DMS53 treated with DMSO at 0.1 percent for 48 hours (cell line): ENCODE data around the gene GRM4.

Source experiments
- DNase-seq: peaks from one replicate; lab custom pipeline; 2025; ENCODE audit not compliant: unreplicated experiment; lab: John Stamatoyannopoulos, UW

Gene GRM4

DNA sequence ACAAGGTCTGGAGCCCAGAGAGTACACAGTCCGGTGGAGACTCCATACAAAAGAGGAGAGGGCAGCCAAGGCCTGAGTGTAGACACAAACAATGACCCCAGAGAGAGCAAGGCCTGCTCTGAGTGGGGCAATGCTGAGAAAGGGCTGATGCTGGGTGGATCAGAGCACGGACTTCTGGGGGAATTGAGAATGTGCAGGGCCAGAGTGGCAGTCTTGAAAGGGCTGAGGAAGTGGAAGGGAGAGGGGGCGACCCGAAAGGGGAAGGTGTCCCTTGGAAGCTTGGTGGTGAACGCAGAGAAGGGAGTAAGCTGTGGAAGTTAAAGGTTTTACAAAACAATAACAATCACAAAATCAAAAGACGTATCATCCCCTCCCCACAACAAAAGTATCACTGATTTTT, 12.0 kb upstream of the GRM4 start:
- DNase-seq: no peak

DNA sequence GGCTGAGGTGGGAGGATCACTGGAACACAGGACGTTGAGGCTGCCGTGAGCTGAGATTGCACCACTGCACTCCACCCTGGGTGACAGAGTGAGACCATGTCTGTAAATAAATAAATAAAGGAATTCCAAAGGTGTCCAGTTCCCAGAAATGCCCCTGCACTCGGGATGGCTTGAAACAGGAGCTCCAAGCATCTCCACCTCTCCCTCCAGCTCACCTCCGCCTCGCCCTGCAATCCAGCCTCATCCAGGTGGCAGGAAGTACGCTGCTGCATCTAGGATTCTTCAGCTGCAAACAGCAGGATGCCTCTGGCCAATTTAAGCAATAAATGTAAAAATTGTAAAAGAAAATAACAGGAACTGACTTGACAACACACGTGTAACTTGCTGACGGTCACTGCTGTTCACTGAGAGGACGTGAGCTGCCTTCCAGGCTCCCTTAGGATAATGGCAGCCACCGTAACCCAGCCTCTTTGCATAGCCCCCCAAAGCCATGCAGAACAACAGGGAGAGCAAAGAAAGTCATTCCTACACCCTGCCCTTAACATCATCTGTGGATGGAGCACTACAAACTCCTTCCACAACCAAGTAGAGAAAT, 11.4 kb upstream of the GRM4 start:
- no peak for DNase-seq

DNA sequence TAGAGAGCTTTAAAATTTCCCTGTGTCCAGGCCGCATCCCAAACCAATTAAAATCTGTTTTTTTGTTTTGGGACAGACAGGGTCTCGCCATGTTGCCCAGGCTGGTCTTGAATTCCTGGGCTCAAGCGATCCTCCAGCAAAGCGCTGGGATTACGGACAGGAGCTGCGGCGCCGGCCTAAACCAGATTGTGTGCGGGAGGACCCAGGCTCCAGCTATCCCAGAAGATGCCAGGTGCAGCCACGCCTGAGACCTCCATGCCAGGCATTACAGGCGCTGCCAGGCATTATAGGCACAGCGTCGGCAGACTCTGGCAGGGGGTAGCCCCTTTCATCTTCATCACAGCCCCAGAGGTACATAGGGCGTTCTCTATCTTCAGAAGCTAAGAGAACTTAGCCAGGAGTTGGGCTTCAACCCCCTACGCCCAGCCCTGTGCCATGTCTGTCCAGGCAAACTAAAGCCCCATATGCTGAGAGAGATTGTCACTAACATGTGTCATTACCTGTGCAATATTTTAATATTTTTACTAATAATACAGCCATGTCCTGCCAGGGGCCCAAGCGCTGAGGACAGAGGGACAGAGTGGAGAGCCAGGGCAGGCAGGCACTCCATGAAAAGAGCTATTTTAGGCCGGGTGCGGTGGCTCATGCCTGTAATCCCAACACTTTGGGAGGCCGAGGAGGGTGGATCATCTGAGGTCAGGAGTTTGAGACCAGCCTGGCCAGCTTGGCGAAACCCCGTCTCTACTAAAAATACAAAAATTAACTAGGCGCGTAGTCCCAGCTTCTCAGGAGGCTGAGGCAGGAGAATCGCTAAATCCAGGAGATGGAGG, 9.8 kb upstream of the GRM4 start:
- DNase-seq: no peak

DNA sequence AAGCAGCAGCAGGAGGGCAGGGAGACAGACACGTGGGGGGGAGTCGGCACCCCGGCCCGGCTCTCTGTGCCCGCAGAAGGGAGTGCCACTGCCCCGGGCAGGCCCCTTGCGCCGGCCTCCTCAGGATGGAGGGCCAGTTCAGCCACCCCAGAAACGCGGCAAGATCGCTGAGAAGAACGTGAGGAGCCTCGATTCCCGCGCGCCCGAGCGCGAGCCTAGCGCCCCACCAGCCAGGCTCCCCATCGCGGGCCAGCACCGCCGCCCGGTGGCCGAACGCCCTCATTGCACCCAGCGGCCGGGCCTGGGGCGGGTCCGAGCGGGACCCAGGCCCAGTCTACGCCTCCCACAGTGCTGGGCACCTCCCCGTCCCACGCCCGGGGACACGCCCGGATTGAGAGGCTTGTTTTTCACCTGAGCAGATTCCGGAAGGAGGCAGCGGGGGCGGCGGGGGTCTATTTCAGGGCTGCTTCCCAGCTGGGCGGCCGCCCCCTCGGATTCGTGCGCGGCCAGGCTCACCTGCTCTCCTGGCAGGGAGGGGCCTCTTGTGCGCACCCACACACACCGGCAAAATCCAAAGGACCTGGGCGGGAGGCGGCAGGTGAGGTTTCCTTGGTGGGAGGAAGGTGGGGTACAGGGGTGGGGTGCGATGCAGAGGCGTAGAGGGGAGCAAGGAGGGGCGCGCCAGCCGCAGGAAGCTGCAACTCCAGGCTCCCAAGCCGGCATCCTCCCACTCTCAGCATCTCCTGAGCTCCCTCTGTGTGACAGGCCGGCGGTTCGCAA, 9.0 kb upstream of the GRM4 start:
- DNase-seq: no peak

DNA sequence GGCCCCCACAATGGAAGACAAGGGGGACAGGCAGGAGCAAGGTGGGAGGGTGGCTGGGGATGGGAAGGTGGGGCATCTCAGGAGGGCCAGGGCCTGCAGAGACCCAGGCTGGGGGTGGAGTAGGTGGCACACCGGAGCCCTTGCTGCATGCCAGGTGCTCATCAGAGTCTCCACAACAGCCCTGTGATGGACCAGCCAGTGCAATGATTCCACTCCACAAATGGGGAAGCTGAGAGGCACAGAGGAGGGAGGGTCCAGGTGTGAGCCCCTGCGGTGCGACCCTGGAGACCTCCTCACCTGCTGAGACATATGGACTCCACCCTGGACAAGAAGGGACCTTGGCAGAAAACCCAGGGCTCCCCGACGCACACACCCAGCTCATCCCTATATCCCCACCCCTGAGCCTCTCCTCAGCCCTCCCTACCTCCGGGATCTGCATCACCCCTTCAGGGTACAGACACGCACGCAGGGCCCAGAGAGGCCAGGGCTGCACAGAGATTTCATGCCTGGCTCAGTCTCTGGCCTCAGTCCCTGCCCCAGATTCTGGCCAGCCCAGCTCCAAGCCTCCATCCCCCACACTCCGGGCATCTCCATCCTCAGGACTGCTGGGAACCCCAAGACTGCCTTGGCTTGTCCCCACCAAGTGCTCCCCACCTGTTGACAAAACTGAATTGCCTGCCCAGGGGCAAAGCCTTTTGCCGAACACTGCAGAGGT, 7.1 kb upstream of the GRM4 start:
- DNase-seq: no peak

DNA sequence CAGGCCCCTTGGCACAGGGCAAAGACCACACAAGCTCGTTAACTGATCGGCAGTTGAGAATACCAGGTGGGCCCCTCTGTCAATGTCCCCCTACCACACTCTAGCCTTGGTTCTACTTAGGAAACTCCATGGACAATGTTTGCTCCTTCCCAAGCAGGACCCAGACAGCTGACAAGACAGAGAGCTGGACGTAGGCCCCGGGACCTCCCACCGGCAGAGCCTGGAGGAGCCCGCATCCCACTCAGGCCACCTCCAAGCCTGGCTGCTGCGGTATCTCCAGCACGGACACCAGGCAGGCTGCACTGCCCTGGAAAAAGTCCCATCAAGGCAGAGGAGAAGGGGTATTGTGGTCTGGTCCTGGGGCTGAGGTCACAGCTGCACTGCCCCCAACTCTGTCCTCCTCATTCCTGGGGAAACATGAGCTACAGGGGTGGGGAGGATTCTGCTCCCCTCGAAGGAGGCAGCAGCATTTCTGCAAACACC, 6.2 kb upstream of the GRM4 start:
- no peak for DNase-seq

DNA sequence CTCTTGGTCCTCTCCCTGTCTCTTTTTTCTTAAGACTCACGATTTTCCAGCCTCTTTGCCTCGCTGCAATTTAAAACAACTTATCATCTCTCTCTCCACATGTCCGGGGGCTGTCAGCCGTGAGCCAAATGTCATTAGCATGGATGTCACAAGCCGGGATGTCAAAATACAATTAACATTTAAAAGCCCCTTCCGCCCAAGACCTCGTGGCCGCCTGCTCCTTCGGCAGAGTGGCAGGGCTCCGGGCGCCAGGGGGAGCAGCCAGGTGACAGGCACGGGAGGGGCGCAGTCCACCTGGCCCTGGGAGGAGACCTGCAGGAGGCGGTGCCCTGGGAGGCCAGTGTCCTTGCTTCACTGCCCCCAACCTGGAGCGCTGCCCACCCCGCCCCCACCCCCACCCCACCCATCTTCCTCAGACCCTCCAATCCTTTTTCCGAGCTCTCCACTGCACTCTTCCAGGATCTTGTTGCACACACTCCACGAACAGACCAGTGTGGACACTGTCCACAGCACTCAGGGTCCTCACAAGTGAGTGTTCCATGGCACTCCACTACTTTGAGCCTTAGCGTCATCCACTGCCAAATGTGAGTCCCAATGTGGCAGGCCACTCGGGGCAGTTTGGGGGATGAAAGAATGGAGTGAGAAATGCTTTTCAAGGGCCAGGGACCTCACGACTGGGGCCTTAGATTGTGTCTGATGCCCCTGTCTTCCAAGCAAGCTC, 5.6 kb upstream of the GRM4 start:
- no peak for DNase-seq

DNA sequence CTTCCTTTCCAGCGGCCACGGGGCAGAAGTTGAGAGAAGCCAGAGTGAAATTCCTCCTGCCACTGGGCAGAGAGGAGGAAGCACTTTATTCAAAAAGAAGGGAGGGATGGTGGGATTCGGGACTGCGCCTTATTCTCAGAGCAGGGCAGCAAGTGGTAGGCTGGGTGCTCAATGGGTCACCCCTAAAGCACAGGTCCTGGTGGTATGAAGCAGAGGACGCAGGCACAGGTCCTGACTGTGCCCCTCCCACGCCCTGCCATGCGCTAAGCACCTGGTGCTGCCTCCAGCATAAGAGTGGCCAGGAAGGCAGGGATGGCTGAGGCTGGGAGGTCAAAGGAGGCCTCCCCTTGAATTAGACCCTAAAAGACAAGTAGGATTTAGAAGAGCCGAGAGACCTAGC, 4.9 kb upstream of the GRM4 start:
- no peak for DNase-seq

DNA sequence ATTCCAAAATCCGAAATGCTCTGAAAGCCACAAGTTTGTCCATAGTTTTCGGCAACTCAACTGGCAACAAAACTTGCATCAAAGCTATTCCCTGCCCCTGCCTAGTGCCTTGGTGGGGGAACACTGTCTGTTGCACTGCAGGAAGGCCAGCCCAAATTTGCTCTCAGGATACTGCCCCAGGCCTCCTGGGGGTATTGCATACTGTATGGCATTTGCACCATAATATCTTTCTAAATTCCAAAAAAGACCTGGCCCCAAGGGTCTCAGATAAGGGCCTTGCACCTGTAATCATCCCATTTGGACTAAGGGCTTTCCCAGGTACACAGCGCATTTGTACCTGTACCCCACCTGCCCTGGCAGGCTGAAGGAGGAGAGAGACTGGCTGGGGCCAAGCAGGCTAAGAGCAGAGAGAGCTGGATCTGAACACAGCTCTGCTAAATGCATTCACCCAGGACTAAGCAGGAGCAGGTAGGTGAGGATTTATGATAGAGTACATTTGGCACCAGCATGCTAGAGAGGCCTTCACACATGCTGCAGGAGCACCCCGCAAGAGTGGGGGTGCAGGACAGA, 4.0 kb upstream of the GRM4 start:
- DNase-seq: no peak

DNA sequence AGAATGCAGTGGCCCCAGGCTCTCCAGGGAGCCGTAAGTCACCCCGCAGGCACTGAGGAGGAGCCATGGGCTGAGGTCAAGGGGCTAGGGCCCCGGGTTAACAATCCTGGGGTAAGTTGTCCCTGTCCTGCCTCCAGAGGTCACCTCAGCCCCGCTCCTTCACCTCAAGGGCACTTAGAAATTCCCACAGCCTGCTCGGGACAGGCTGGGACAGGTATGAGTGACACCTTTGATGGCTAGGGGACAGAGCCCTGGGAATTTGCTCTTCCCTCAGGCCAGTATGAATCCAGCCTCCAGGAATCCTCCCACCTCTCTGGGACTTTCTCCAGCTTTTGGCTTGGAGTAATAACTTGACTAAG, 3.5 kb upstream of the GRM4 start:
- no peak for DNase-seq

DNA sequence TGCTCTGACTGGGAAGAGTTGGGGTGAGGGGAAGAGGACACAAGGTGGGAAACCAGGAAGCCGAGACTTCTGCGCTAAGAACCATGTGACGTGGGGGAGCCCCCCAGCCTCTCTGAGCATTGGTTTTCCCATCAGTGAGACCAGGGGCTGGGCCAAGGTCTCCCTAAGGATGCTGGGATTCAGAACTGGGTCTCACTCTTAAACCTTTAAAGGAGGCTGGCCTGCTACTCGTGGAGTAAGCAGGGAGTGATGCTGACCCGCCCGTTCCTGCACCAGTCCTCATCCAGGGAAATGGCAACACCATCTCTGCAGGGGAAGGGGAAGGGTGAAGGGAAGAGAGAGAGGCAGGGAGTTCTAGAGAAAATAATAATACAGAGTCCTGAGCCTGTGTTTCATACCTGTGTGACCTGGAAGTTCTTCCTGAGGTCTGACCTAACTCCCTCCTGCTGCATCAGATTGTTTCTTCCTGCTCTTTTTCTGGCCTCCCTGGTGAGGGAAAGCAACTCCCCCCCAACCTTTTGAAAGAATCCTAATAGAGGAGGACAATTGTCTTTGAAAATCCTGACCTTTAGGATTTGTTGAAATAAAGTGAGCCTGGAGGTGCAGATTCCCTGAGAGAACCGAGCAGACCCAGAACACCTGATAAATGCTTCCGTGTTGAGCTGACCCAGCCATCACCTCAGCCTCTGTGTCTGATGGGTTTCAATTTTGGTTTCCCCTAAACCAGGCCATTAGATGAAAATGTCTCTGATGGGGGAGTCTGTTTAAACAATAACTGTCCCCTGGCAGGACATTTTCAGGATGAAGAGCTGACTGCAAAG, 3.0 kb upstream of the GRM4 start:
- DNase-seq: no peak

DNA sequence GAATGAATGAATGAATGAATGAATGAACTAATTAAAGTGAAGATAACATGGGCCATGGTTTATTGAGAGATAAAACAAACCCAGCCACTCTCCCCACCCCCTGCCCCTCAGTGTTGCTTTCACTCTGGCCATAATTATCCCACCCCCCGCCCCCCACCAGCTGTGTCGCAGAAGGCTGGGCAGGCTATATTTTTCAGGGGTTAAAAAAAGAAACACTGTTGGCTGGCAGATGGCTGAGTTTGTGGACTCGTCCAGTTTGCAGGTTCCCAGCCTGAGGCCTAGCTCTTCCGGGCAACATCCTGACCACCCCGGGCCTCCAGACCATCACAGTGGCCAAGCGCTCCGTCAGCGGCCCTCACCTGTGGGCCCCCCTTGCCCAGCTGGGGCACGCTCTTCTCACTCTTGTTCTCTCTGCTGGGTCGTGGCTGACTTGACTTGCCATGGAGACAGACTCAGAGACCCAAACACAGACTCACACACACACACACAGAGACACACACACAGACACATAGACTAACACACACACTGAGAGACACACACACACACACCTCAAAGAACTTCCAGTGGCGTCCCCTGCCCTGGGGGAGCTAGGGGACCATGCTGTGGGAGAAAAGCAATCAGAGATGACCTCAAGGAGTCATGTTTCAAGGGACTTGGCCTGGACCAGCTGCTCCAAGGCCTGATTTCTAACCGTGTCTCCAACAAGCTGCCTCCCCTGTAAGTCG, 2.2 kb upstream of the GRM4 start:
- no peak for DNase-seq

DNA sequence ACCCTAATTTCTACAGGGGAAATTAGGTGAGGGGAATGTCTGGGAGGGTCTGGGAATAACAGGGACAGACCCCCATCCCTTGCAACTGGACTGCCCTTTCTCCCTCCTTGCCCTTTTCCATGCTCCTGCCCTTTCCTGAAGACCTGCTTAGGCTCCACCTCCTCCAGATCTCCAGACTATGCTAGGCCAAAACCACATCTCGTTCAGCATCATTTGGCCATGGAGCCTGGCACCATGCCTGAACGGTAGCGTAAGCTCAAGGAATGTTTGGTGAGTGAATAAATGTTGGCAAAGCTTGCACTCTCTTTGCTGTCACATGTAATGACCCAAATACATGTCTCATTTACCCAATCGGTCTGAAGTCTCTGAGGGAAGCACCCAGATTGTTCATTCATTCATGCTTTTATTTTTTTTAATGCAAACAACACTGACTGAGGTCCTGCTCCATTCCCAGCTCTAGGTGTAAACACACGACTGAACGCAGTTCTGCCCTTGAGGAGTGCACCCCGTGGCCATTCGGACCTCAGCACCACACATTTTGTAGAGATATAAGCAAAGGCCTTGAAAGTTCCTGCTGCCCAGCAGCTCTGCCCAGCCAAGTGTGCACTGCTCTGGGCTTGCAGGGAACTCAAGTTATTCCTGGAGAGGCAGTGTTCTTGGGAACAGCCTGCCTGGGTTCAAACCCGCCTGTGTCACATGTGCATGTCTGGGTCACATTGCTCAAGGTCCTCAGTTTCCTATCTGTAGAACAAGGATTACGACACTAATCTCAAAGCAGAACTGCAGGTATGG, 1.1 kb upstream of the GRM4 start:
- no peak for DNase-seq

DNA sequence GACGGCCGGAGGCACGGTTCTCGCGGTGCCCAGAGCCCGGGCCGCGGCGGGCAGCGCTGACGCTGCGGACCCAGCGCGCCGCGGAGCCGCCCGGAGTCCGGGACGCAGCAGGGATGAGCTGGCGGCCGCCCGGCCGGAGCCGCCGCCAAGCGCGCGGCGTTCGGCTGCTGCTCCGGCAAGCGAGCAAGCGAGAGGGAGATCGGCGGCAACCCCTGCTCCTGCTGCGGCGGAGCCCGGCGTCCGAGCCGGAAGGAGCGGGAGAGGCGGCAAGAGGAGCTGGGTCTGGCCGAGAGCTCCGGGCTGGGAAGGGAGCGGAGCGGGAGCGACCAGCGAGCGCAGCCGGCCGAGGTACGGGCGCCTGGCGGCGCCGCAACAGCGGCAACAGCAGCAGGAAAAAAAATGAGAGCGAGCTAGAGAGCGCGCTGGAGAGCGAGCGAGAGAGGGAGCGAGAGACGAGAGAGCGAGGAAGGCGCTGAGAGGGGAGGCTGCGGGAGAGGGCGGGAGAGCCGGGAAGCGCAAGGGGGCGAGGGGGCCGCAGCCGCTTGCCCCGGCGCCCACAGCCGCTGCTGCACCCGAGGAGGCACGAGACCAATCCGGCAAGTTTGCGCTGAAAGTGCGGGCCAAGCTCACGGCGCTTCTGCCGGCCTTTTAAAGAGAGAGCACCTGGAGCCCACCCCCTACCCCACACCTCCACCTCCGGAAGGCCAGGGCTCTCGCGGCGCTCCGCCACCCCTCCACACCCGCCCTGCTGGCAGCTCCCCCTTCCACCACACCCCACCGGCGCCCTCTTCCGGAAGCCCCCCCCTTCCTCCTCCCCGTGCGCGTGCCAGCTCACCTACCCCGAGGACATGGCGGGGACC, 496 bp downstream of the GRM4 start:
- DNase-seq: peak; percentile 25

DNA sequence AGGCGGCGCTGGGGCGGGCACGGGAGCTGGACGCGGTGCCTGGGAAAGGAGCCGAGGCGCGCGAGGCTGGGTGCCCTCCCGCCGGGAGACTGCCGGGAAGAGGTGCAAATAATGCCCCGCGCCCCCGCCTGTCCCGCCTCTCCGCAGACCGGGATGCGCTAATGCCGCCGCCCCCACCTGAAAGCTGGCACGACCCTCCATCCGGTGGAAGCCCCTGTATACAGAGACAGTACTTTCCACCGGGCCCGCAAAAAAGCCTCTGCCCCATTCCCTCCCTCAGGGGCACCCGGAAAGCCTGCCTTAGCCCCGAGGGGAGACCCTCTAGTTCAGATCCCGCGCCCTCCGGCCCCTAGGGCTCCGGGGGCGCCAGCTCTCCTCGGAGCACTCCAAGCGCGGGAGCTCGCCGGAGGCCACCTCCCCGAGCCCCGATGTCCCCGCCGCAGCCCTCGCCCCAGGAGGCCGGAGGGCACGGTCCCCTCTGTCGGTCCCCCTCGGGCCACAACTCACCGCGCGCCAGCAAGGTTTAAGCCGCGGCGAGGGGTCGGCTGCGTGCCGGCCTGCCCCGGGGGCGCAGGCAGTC, 1.2 kb downstream of the GRM4 start:
- DNase-seq: no peak

DNA sequence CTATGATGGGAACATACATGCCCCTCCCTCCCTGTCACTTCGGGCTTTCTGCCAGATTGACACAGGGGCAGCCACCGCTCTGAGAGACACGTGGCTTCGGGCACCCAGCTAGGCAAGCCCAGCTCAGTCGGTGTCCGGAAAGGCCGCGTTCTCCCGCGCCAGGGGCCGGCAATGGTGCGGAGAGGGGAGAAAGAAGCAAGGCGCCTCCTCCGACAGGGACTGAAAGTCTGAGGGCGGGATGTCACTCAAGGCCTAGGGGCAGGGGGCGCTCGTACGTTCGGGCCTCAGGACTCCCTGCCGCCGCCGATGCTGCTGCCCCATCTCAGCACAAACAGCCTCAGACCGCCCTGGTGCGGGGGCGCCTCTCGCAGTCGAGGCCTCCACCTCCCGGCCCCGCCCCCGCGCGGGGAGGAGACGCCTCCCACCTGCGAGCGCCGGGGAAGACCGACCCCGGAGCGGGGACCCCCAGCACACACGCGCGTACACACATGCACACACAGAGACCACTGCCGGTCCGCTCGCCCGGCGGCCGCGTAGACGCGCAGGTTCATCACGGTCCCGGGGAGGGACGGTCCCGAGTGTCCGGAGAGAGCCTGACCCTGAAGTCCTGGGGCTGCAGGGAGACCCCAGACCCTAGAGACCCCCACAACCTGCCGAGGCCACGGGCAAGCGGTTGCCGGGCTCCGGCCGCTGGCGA, 1.9 kb downstream of the GRM4 start:
- no peak for DNase-seq
